ENCODE measurements around the gene STX19. TPM values are rescaled to one million over a fixed set of nuclear protein-coding genes. Genes with fewer than 3 reads are reported as not detected.
"Not testable (repeated sequence)": the region's sequence is repeated elsewhere in the genome, so short reads cannot be mapped to it uniquely, and the experiment has no call there.

Gene STX19
- total RNA-seq, 4 donors from 2014 or later, result not detected

GRCh38 chr3:94050546-94050945, 22.1 kb upstream of the STX19 start:
- Histone ChIP-seq H3K9me3 (no peaks in the 10 kb centered on the region), H3K27me3 (no peaks in the 10 kb centered on the region), H3K27ac (replicated peaks in 1 of 4) (no peak overlapping the region), H3K36me3 (peaks cover 0 to 6% (median 0%) of the 10 kb centered on the region in 4 donors), H3K4me3 (no peak overlapping the region), H3K4me1 (no peaks in the 10 kb centered on the region)
- TF ChIP-seq POLR2AphosphoS5 (IDR thresholded peaks at IDR 0.05), result no peak
- no peak for TF ChIP-seq EP300 (IDR thresholded peaks at IDR 0.05)
- TF ChIP-seq CTCF (IDR thresholded peaks at IDR 0.05), result no peak
- no peak for TF ChIP-seq POLR2A (IDR thresholded peaks at IDR 0.05; ENCODE audit: low read depth)
- DNase-seq (ENCODE audit: extremely low spot score), result no peak
- intact Hi-C loops (cut with DNase I), result no loop called here

- H3K27me3 ChIP-seq, result no peaks in the 10 kb centered on the region
- 95% methylated on average over 2 of the region's 2 CpGs for WGBS
- intact Hi-C loops (cut with DNase I), result no loop called here
These were observed 20.9 kb upstream of the STX19 start for GRCh38 chr3:94049267-94049666.

GRCh38 chr3:94046533-94046932, 18.1 kb upstream of the STX19 start:
- Histone ChIP-seq H3K9me3 (no peaks in the 10 kb centered on the region), H3K4me1 (no peaks in the 10 kb centered on the region), H3K4me3 (no peak overlapping the region), H3K36me3 (peaks cover 12 to 17% (median 15%) of the 10 kb centered on the region in 4 donors), H3K27ac (replicated peaks in 1 of 4) (no peak overlapping the region), H3K27me3 (no peaks in the 10 kb centered on the region)
- no peak for DNase-seq (ENCODE audit: extremely low spot score)
- no peak for TF ChIP-seq CTCF (IDR thresholded peaks at IDR 0.05)
- TF ChIP-seq POLR2A (IDR thresholded peaks at IDR 0.05; ENCODE audit: low read depth), result no peak
- TF ChIP-seq EP300 (IDR thresholded peaks at IDR 0.05), result no peak
- no peak for TF ChIP-seq POLR2AphosphoS5 (IDR thresholded peaks at IDR 0.05)
- intact Hi-C loops (cut with DNase I), result no loop called here
- WGBS, result 93% methylated on average over 2 of the region's 2 CpGs

More at GRCh38 chr3:94049267-94049666, 20.9 kb upstream of the STX19 start:
- H3K4me3 ChIP-seq, result no peak overlapping the region
- H3K36me3 ChIP-seq, result peaks cover 6 to 16% (median 9%) of the 10 kb centered on the region in 4 donors
- H3K4me1 ChIP-seq, result no peaks in the 10 kb centered on the region
- no peak for DNase-seq (ENCODE audit: extremely low spot score)
- H3K27ac ChIP-seq (replicated peaks in 1 of 4), result no peak overlapping the region
- H3K9me3 ChIP-seq, result no peaks in the 10 kb centered on the region
- TF ChIP-seq POLR2A (IDR thresholded peaks at IDR 0.05; ENCODE audit: low read depth) (no peak), POLR2AphosphoS5 (IDR thresholded peaks at IDR 0.05) (no peak), CTCF (IDR thresholded peaks at IDR 0.05) (no peak), EP300 (IDR thresholded peaks at IDR 0.05) (no peak)

DNA sequence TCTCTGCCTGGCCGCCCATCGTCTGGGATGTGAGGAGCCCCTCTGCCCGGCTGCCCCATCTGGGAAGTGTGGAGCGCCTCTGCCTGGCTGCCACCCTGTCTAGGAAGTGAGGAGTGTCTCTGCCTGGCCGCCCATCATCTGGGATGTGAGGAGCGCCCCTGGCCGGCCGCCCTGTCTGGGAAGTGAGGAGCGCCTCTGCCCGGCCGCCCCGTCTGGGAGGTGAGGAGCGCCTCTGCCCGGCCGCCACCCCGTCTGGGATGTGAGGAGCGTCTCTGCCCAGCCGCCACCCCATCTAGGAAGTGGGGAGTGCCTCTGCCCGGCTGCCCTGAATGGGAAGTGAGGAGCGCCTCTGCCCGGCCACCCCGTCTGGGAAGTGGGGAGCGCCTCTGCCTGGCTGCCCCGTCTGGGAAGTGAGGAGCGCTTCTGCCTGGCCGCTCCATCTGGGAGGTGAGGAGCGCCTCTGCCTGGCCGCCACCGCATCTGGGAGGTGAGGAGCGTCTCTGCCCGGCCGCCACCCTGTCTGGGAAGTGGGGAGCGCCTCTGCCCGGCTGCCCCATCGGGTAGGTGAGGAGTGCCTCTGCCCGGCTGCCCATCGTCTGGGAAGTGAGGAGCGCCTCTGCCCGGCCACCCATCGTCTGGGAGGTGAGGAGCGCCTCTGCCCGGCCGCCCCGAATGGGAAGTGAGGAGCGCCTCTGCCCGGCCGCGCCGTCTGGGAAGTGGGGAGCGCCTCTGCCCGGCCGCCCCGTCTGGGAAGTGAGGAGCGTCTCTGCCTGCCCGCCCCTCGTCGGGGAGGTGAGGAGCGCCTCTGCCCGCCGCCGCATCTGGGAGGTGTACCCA, 15.9 kb upstream of the STX19 start:
- intact Hi-C loops (cut with DNase I); DNase-seq (ENCODE audit: extremely low spot score); H3K9me3 ChIP-seq; H3K27ac ChIP-seq (replicated peaks in 1 of 4); H3K27me3 ChIP-seq; H3K4me3 ChIP-seq; H3K4me1 ChIP-seq: not testable (repeated sequence)
- H3K36me3 ChIP-seq, result peaks cover 12 to 23% (median 19%) of the 10 kb centered on the region in 4 donors
- WGBS, result 94% methylated on average over 53 of the region's 61 CpGs

DNA sequence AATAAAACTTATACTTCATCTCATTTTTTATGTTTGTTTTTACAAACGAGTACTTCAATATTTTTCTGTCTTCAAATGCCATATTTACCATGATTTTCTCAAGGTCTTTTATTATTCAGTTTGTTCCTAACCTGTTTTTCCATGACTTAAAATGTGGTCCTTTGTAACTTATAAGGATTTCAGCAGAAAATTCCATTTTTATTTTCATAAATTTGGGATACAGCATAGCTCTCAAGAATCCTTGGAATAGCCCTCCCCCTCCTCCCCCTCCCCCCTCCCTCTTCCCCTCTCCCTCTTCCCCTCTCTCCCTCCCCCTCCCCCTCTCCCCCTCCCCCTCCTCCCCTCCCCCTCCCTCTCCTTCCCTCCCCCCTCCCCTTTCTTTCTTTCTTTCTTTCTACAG, 14.9 kb upstream of the STX19 start:
- H3K27me3 ChIP-seq, result no peaks in the 10 kb centered on the region
- H3K4me3 ChIP-seq, result no peak overlapping the region
- peaks cover 12 to 23% (median 19%) of the 10 kb centered on the region in 4 donors for H3K36me3 ChIP-seq
- TF ChIP-seq POLR2A (IDR thresholded peaks at IDR 0.05; ENCODE audit: low read depth), result no peak
- 88% methylated on average over 1 of the region's 1 CpG for WGBS
- intact Hi-C loops (cut with DNase I), result no loop called here
- no peaks in the 10 kb centered on the region for H3K4me1 ChIP-seq
- no peak for DNase-seq (ENCODE audit: extremely low spot score)
- no peaks in the 10 kb centered on the region for H3K9me3 ChIP-seq
- no peak overlapping the region for H3K27ac ChIP-seq (replicated peaks in 1 of 4)

Data from esophagus muscularis mucosa (tissue), 4 donors.